ENCODE measurements around the gene TMIGD2. TPM values are rescaled to one million over a fixed set of nuclear protein-coding genes. Genes with fewer than 3 reads are reported as not detected.
"Not testable (repeated sequence)": the region's sequence is repeated elsewhere in the genome, so short reads cannot be mapped to it uniquely, and the experiment has no call there.

The TMIGD2 gene
- total RNA-seq, 1 experiment from 2014 or later, result not detected

- peak; percentile 18 for DNase-seq (ENCODE audit: low read depth)
These were observed 6.0 kb downstream of the TMIGD2 start for GRCh38 chr19:4295972-4296771.

GRCh38 chr19:4294389-4294788, 7.8 kb downstream of the TMIGD2 start:
- DNase-seq (ENCODE audit: low read depth), result no peak

GRCh38 chr19:4292515-4292914, 9.7 kb downstream of the TMIGD2 start:
- DNase-seq (ENCODE audit: low read depth), result no peak

GRCh38 chr19:4291184-4291732, 10.9 kb downstream of the TMIGD2 start:
- no peak for DNase-seq (ENCODE audit: low read depth)

GRCh38 chr19:4288091-4288777, 14.0 kb downstream of the TMIGD2 start:
- no peak for DNase-seq (ENCODE audit: low read depth)

GRCh38 chr19:4286141-4286540, 16.0 kb downstream of the TMIGD2 start:
- not testable (repeated sequence) for DNase-seq (ENCODE audit: low read depth)

- DNase-seq (ENCODE audit: low read depth), result no peak
These were observed 17.2 kb downstream of the TMIGD2 start for GRCh38 chr19:4284974-4285373.

GRCh38 chr19:4284176-4284958, 17.8 kb downstream of the TMIGD2 start:
- DNase-seq (ENCODE audit: low read depth), result no peak

GRCh38 chr19:4279530-4280422, 22.4 kb downstream of the TMIGD2 start:
- DNase-seq (ENCODE audit: low read depth), result no peak

- DNase-seq (ENCODE audit: low read depth), result no peak
These were observed 23.0 kb downstream of the TMIGD2 start for GRCh38 chr19:4279267-4279529.

GRCh38 chr19:4278419-4279266, 23.5 kb downstream of the TMIGD2 start, which contains the start of gene SHD:
Gene SHD, plus strand, starts transcription at chr19:4279266. Its CDS starts 798 bp downstream, at chr19:4280064.
- no peak for DNase-seq (ENCODE audit: low read depth)

- no peak for DNase-seq (ENCODE audit: low read depth)
These were observed 24.2 kb downstream of the TMIGD2 start for GRCh38 chr19:4278010-4278409.

- no peak for DNase-seq (ENCODE audit: low read depth)
These were observed 24.9 kb downstream of the TMIGD2 start for GRCh38 chr19:4277191-4277696.

- not testable (repeated sequence) for DNase-seq (ENCODE audit: low read depth)
These were observed 27.9 kb downstream of the TMIGD2 start for GRCh38 chr19:4274321-4274686.

- no peak for DNase-seq (ENCODE audit: low read depth)
These were observed 29.3 kb downstream of the TMIGD2 start for GRCh38 chr19:4272894-4273293.

- no peak for DNase-seq (ENCODE audit: low read depth)
These were observed 33.3 kb downstream of the TMIGD2 start for GRCh38 chr19:4268816-4269430.

GRCh38 chr19:4267901-4268815, 34.0 kb downstream of the TMIGD2 start:
- no peak for DNase-seq (ENCODE audit: low read depth)

- peak; percentile 62 for DNase-seq (ENCODE audit: low read depth)
These were observed 34.9 kb downstream of the TMIGD2 start for GRCh38 chr19:4267101-4267900.

Data from RPMI7951 (cell line).